Kidney epithelial cell (primary cell): Measurements from ENCODE around the gene KIF4B. TPM values are rescaled to one million over a fixed set of nuclear protein-coding genes. Genes with fewer than 3 reads are reported as not detected.
"Not testable (repeated sequence)": the region's sequence is repeated elsewhere in the genome, so short reads cannot be mapped to it uniquely, and the experiment has no call there.

Experiments used
- DNase-seq: peaks from one replicate; pipeline ENCODE4 v3.0.0-alpha.2; 2010; ENCODE audit warnings: low read depth
- H3K27me3 ChIP-seq: 2 replicates; pipeline ENCODE4 v1.6.0; 2011; ENCODE audit warnings: low read length; ENCODE audit not compliant: control insufficient read depth, insufficient read depth
- H3K36me3 ChIP-seq: 2 replicates; pipeline ENCODE4 v1.5.1; 2011; ENCODE audit warnings: low read length; ENCODE audit not compliant: control insufficient read depth, insufficient read depth
- H3K4me3 ChIP-seq: 2 replicates; pipeline ENCODE4 v1.5.1; 2011; ENCODE audit warnings: low read depth, mild to moderate bottlenecking, control low read depth, low read length
- total RNA-seq: library from RNA; depleted of rRNA; stranded (reverse); fragments of >200 nt; gene quantifications from 2 replicates; pipeline ENCODE4 v1.2.3, GENCODE V29; 2015
- TF ChIP-seq, protein P1 (sequence below): IDR thresholded peaks from 2 replicates; pipeline ENCODE4 v1.5.1; 2011; ENCODE audit warnings: mild to moderate bottlenecking, moderate library complexity, low read length, control low read depth, inconsistent platforms; ENCODE audit not compliant: insufficient read depth, poor library complexity, severe bottlenecking

Gene KIF4B
- total RNA-seq, 1 donor from 2014 or later, result not detected

DNA sequence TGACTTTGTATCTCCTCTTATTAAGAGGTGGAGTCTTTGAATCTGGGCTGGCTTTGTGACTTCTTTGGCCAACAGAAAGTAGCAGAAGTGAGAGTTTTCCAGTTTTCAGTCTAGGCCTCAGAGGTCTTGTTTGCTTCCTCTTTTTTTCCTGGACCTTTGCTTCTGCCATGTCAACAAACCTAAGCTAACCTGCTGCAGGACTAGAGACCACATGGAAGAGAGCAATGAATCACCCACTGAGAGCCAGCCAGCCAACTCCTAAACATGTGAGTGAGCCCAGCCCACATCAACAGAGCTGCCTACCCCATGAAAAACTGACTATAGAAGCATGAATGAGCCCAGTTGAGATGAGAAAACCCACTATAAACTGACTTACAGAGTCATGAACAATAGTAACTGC is 42.8 kb upstream of the KIF4B start:
- DNase-seq, result no peak
- H3K36me3 ChIP-seq, result no peaks in the 10 kb centered on the region
- TF ChIP-seq, protein P1, sequence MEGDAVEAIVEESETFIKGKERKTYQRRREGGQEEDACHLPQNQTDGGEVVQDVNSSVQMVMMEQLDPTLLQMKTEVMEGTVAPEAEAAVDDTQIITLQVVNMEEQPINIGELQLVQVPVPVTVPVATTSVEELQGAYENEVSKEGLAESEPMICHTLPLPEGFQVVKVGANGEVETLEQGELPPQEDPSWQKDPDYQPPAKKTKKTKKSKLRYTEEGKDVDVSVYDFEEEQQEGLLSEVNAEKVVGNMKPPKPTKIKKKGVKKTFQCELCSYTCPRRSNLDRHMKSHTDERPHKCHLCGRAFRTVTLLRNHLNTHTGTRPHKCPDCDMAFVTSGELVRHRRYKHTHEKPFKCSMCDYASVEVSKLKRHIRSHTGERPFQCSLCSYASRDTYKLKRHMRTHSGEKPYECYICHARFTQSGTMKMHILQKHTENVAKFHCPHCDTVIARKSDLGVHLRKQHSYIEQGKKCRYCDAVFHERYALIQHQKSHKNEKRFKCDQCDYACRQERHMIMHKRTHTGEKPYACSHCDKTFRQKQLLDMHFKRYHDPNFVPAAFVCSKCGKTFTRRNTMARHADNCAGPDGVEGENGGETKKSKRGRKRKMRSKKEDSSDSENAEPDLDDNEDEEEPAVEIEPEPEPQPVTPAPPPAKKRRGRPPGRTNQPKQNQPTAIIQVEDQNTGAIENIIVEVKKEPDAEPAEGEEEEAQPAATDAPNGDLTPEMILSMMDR, result no peak
- H3K27me3 ChIP-seq, result no peaks in the 10 kb centered on the region
- H3K4me3 ChIP-seq, result no peak overlapping the region

DNA sequence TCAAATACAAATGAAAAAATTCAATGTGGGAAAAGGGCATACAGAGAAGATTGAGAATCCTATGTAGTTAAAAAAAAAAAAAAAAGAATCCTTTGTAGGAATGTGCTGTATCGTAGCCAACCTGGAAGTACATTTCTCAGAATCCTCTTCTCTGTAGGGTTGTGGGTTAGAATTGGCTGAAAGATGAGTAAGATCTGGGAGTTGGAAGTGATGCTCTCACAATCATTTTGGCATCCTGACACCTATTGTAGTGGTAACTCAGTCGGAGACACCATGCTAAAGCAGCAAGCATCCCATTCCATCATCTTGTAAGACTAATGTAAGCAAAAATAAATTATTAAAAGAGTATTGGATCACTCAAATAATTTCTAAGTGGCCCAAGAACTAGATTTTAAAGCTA is 42.1 kb upstream of the KIF4B start:
- Histone ChIP-seq H3K36me3 (no peaks in the 10 kb centered on the region), H3K27me3 (no peaks in the 10 kb centered on the region), H3K4me3 (no peak overlapping the region)
- DNase-seq, result no peak
- TF ChIP-seq, protein P1, result no peak

DNA sequence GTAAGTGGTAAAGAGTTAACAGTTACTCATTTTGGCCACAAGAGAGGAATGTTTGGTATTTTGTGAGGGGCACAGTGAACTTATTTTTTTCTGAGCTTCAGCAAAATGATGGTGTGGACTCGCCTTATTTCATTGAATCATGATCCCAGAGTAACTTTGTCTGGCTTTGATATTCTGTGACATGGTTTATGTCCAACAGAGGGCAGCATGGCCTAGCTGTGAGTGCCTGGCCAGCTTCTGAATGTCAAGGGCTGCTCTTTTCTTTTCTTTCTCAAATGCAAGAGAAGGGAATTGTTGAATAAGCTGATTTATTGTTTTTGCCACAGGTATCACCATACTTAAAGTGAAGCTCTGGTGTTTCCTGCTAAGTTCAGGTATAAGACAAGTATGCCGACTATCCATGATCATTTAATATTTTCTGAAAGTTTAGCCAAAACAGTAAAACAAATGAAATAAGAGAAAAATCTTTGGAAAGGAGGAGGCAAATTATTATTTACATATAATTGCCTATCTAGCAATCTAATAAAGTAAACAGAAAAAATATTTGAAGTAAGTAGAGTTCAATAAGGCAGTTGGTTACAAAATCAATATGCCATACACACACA is 41.0 kb upstream of the KIF4B start:
- Histone ChIP-seq H3K36me3 (no peaks in the 10 kb centered on the region), H3K27me3 (no peaks in the 10 kb centered on the region), H3K4me3 (no peak overlapping the region)
- DNase-seq, result no peak
- TF ChIP-seq, protein P1, result peak; percentile 71

DNA sequence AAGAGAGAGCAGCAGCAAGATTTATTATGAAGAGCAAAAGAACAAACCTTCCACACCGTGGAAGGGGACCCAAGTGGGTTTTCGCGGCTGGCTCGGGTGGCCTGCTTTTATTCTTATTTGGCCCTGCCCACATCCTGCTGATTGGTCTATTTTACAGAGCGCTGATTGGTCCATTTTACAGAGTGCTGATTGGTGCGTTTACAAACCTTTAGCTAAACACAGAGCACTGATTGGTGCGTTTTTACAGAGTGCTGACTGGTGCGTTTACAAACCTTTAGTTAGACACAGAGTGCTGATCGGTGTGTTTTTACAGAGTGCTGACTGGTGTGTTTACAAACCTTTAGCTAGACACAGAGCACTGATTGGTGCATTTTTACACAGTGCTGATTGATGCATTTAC is 37.5 kb upstream of the KIF4B start:
- H3K36me3 ChIP-seq, DNase-seq, H3K27me3 ChIP-seq, H3K4me3 ChIP-seq: not testable (repeated sequence)

DNA sequence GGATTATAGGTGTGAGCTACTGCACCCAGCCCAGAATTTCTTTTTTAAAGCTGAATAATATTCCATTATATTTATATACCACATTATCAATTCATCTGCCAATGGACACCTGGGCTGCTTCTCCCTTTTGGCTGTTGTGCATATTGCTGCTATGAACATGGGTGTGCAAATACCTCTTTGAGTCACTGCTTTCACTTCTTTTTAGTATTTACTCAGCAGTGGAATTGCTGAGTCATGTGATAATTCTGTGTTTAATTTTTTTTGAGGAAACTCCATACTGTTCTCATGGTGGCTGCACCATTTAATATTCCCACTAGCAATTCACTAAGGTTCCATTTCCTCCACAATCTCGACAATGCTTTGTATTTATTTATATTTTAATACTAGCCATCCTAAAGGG is 36.1 kb upstream of the KIF4B start:
- no peak for DNase-seq
- Histone ChIP-seq H3K36me3 (no peaks in the 10 kb centered on the region), H3K4me3 (no peak overlapping the region), H3K27me3 (no peaks in the 10 kb centered on the region)
- TF ChIP-seq, protein P1, result no peak

DNA sequence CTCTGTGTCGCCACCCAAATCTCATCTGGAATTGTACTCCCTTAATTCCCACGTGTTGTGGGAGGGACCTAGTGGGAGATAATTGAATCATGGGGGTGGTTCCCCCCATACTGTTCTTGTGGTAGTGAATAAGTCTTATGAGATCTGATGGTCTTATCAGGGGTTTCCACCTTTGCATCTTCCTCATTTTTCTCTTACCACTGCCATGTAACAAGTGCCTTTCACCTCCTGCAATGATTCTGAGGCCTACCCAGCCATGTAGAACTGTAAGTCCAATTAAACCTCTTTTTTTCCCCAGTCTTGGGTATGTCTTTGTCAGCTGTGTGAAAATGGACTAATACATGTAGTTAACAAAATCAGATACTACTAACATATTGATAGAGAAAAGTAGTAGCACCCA is 35.3 kb upstream of the KIF4B start:
- DNase-seq, H3K4me3 ChIP-seq, H3K27me3 ChIP-seq, H3K36me3 ChIP-seq: not testable (repeated sequence)

DNA sequence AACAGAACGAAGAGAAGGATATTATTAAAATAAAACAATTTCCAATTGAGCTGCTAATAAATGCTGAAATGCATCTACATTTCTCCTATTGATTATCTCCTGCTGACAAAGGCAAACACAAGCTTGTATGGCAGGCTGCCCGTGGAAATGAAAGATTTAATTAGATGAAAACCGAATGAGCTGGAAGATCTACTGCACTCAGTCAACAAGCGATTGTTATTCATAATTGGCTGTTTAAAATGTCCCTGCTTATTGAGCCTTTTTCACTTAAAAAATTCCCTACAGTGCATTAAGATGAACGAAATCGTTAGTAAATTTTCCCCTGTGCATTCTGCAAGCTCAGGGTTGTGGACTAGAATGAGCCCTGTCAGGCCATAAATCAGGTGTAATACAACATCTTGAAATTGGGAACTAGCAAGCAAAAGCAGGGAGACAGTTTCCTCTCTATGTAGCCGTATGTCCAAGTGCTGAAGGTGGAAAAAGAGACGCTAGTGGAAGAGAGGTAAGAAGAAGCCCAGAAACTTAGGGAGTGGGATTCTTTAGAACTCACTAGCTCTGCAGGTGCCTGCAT is 28.5 kb upstream of the KIF4B start:
- TF ChIP-seq, protein P1, result no peak
- Histone ChIP-seq H3K36me3 (no peaks in the 10 kb centered on the region), H3K4me3 (no peak overlapping the region), H3K27me3 (no peaks in the 10 kb centered on the region)
- no peak for DNase-seq
